Measurements from ENCODE around the gene HES3.
"Not testable (repeated sequence)": the region's sequence is repeated elsewhere in the genome, so short reads cannot be mapped to it uniquely, and the experiment has no call there.

HES3 gene

DNA sequence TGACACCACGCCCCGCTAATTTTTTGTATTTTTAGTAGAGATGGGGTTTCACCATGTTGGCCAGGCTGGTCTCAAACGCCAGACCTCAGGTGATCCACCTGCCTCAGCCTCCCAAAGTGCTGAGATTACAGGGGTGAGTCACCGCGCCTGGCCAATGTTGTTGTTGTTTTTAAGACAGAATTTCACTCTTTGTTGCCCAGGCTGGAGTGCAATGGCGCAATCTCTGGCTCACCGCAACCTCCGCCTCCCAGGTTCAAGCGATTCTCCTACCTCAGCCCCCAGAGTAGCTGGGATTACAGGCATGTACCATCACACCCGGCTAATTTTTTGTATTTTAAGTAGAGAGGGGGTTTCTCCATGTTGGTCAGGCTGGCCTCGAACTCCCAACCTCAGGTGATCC is 24.3 kb upstream of the HES3 start:
- not testable (repeated sequence) for DNase-seq (ENCODE audit: low read depth)

DNA sequence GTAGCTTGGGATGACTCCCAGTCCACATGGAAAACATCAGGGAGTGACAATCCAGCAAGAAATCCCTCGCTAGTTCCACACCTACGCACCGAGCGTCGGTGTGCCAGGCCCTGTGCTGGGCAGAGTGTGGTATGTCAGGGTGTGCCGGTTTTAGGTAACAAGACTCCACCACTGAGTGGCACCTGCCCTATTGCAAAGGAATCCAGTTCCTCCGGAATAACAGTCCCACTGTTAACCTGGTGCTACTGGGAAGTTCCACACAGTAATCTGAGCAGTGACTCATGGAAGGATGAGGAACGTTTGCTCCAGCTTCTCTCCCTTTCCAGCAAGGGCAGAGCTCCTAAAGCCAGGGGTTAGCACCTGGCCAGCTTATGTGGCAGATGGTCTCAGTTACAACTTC is 23.7 kb upstream of the HES3 start:
- DNase-seq (ENCODE audit: low read depth) = no peak

DNA sequence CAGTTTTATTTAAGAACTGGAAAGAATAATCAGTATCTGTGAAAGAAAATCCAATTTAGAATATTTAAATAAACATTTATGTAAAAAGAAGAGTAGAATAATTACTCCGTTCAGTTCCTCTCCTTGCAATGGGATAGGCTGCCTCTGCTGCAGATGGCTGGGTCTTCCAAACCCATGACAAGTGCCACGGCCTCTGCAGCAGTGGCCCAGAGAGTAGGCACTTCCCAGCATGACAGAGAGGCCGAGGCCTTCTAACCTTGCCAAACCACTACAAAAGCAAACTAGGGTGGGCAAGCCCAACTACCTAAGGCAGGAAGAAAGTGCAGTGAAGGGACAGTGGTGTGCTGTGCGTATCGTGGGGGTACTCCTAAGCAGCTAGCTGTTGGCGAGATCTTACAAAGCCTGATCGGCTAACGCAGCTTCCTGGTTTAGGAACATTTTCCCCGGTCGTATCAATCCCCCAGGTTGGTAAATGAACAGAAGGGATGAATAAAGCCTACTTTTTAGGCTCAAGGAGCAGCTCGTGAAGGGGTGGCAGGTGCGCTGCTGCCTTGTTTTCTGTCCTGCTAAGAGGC is 22.7 kb upstream of the HES3 start:
- DNase-seq (ENCODE audit: low read depth) = no peak

DNA sequence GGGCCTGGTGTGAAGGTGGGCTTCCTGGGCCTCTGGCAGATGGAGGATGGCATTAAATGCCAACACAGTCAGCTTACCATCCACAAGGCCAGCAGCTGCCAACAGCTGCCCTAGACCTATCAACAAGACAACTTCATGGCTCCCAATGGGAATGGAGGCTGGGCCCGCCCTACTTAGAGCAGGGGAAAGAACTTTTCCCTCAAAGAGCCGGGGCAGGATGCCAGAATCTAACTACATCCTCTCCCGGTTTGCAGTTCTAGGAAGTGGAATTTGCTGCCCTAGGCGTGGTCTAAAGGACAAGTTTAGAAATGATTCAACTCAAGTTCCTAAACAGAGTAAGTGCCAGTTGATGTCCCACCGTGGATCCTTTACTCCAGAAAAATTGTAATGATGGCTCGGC is 21.3 kb upstream of the HES3 start:
- no peak for DNase-seq (ENCODE audit: low read depth)

DNA sequence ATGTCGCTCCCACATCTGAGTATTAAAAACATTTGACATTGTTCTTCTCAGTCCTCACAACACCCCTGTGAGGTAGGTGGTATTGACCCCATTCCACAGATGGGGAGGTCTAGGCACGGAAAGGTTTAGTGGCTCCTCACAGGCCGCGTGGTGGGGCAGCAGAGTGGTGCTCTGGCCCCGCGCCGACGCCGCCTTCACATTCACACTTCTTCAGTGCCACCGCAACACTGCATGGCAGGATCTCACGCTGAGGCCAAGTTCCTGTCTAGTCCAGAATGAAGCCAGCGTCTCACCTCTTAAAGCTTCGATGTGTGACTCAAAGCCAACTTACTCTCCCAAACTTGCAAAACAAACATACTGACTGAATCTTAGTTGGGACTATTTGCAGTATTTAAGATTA is 20.4 kb upstream of the HES3 start:
- DNase-seq (ENCODE audit: low read depth) = no peak

DNA sequence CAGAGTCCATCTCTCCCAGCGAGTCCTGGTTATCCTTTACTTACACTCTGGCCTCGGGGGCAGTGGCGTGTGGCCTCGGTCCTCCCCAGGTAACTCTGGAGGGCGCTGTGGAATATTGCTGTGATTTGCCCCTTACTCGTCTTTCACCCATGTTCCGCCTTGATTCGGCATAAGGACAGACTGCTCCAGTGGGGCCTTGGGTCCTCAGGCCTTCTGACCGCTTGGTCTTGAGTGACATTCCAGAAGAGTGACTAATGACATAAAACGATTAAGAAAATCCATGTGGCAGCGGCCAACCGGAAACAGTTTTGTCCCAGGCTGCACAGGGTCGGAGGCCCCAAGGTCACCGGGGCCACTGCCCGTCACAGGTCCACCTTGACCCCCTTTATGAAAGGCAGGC is 19.3 kb upstream of the HES3 start:
- no peak for DNase-seq (ENCODE audit: low read depth)

DNA sequence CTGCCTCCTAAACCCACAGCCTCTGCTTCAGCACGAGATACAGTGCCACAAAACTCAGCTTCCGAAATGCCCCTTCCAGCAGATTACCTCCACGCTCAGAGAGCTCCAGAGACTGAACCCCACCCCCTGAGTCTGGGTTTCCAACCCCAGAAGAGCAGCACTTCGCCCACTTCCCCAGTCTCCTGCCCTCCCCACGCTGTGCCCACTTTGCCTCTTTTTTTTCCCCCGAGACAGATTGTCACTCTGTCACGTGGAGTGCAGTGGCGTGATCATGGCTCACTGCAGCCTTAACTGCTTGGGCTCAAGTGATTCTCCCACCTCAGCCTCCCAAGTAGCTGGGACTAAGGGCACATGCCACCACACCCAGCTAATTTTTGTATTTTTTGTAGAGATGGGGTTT is 18.3 kb upstream of the HES3 start:
- no peak for DNase-seq (ENCODE audit: low read depth)

DNA sequence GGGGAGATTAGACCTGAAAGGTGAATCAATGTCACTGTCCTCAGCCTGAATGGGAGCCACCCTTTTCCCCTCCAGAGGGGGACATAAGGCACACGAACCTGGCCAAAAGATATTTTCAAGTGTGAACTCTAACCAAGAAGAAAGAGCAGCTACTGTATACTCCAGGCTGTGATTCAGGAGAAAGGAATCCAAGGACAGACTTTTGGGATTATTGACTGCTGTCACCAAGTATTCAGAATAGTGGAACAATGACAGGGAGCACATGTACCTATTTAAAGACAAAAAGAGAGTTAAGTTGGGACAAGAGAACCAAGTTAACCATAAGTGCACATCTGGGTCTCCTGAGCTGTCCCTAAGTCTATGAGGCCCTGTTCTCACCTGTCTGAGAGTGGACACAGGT is 10.6 kb upstream of the HES3 start:
- no peak for DNase-seq (ENCODE audit: low read depth)

DNA sequence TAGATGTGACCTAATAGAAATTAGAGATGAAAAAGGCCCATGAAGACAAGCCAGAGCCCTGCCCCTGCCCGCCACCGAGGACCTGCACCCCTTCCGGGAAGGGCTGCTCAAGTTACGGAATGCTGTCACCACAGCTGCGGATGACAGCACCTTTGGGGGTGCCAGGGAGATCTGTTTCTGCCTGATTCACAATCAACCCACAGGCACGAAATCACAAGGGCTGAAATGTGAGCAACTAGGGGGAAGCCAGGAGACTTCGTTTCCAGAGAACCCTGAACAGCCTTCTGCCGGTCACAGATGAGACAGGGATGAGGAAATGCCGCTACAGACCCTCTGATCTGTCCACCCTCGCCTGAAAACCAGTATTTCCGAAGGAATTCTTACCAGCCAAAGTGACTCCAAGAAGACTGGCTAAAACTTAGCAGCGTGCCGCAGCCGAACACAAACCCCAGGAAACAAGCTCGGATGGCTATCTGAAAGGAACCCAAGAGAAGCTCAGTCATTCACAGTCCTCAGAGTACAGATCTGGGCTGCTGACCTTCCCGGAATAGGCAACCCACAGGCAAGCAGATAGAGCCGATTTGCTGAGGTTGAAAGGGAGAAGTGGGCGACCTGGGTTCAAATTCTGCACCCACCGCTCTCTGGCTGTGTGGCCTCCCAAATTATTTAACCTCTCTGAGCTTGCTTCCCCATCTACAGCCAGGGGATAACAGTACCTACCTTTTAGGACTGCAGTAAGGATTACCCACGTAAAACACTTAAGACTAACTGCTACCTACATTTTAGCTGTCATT is 9.3 kb upstream of the HES3 start:
- no peak for DNase-seq (ENCODE audit: low read depth)

DNA sequence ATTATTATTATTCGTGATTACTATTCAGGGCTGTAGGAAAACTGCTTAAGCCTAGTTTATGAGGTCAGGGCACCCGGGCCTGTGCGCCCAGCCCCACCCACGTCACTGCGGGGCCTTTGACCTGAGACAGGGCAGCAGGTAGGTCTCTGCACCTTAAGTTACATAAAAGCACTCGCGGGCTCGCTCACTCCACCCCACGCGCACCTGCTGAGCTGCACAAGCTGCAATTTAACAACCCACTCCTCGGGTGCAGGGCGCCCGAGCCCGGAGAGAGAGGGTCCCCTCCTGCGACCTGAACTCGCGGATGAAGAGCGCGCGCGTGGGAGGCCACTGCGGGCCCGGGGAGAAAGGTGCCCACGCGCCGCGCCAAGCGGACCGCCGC is 8.7 kb upstream of the HES3 start:
- DNase-seq (ENCODE audit: low read depth) = no peak

DNA sequence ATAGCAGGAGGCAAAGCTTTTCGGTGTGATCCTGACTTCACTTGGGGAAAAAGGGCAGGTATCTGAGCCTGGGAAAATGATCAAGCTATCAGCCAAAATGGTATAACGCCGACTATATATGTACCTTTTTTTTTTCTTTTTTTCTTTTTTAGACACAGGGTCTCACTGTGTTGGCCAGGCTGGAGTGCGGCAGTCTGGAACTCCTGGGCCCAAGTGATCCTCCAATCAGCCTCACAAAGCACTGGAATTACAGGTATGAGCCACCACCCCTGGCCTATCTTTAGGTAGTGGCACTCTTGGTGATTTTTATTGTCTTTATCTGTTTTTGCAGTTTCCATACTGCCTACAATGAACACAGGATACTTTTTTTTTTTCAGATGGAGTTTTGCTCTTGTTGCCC is 6.9 kb upstream of the HES3 start:
- DNase-seq (ENCODE audit: low read depth) = no peak

DNA sequence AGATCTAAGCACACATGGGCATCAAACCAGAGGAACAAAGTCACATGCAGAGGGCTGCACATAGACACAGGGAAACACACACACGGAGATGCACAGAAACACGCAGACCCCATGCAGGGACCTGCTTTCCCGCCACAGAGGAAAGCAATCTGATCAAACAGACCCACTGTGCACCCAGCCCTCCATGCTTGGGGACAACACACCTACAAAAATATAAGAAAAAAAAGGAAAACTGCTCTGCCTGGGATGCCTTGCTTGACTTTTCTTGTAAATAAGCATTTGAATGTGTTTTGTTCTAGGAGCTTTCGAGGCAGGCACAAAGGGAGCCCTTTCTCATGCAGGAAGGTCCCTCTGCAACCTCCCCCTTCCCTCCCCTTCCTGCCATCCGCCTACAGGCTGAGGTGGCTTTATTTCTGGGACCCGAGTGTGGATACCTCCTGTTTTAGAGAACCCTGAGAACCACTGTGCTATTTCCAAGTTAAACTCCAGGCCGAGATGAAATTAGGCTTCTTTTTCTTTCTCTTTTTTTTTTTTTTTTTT is 4.7 kb upstream of the HES3 start:
- no peak for DNase-seq (ENCODE audit: low read depth)

DNA sequence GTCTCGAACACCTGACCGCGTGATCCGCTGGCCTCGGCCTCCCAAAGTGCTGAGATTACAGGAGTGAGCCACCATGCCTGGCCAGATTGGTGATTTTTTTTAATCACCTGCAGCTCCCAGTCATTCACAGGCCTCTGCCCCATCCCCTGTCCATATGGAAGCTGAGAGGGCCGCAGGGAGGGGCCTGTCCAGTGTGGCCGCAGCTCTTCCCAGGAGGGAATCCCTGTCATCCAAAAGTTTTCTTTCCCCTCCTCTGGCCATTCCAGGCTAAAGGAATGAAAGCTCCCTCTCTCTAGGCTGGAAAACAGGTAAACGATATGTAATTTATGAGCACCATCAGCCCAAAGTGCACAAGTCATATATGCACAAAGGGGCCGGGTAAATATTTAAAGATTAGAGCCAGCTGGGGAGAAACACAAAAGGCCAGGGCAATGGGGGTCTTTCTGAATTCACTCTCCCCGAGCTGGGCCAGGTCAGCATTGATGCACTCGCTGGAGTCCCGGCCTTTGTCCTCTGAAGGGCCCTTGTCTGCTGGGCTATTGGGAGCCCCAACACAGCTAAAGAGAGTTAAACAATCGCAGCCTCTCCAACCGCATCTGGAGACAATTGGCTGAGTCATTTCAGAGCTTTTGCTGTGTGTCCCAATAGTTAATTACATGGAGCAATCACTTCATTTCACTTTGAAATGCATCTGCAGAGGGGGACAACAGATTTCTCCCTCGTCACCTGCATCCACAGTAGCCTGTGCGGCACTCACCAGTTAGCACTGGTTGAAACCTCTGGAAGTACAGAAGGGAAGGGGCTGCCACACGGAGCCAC is 3.8 kb upstream of the HES3 start:
- peak; percentile 48 for DNase-seq (ENCODE audit: low read depth)

DNA sequence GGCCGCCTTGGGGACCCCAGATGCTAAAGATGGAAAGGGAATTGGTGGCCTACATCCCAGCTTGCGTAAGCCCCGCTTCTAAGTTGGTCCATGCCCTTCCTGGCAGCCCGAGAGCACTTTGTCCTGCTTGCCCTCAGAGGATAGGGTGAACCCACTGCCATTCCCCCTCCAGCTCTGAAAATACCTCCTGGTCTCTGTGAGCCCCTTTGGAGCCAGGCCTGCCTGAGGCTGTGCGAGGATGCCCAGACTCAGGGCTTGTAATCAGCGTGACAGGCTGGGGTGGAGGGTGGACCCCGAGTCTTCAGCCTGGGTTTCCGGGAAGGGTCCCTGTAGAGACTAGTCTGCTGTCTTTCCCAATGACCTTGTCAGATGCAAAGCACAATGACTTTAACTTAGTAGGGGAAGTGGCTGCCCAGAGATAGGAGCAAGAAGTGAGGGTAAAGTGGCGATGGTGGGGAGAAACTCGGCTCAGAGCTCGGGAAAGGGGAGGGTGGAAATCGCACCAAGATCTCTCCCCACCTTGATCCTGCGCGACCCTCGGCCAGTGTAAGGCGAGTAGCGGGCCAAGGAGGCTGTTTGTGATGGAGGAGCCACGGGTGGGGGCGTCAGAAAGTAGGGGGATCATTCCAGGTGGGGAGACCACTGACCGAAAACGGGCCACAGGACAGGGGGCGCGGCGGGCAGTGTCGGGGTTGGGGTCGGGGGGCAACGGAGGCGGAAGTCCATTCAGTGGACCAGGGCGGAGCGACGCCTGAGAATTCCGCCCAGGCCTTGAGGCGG is 2.7 kb upstream of the HES3 start:
- DNase-seq (ENCODE audit: low read depth) = no peak

DNA sequence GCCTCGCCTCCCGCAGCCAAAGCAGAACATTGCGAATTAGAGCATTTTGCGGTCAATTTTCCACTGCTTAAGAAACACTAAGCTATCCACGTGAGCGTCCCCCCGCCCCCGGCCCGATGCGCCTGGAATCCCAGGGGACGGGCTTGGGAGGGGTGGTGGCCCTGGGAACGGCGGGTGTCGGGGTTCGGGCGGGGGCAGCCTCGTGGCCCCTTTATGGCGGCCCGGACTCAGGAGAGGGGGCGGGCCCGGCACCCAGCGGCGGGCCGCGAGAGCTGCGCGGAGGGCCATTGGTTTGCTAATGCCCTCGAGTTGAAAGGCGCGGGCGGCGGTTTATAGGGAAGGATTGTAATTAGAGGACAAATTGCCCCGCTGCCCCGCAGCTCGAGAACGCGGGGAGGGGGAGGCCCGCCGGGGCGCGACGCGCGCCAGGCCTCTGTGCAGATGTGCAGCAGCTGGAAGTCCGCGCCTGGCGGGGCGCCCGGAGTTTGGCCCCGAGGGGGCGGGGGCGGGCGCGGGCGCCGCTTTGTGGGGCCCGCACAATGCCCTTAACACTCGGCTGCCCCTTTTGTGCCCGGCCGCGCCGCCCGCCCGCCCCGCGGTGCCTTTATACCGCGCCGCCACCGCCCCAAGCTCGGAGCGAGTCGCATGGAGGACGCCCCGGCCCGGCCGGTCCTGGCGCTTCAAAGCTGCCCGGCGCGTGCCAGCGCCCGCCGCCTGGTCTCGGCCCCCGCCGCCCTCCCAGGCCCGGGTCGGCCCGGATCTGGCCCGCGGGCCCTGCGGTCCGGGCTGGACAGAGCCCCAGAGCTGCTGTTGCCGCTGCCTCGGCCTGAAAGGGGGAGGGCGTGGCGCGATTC is 1.9 kb upstream of the HES3 start:
- DNase-seq (ENCODE audit: low read depth) = no peak

DNA sequence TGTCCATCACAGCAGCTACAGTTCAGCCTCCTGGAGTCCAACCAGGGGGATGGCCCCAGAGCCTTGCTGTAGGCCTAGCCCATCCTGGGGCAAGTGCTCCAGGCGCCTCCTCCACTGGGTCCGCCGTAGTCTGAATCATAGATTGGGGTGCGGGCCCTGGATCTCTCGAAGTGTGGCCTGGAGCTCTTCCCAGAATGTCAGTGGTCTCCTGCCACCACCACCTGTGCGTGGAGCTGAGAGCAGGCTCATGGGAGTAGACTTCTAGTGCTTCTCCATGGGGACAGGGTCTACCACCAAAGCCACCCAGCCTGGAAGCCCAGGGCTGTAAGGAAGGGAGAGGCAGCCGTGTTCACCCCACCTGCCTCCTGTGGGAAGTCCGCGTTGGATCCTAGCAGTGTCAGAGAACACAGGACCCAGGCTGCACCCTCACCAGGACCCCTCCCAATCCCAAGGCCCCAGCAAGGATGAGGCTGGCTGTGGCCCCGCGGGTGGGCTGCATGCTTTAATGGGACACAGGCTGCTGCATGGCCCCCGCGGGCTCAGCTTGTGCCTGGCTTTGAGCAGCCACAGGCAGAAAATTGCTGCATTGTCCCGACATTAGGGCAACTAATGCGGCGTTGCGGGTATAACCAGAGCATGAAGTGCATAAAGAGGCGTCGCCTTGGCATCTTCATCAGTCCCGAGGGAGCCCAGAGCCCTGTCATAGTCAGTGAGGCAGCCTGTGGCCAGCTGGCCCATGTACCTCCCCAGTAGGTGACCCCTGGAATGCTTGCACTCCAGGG is 735 bp upstream of the HES3 start:
- DNase-seq (ENCODE audit: low read depth) = no peak

DNA sequence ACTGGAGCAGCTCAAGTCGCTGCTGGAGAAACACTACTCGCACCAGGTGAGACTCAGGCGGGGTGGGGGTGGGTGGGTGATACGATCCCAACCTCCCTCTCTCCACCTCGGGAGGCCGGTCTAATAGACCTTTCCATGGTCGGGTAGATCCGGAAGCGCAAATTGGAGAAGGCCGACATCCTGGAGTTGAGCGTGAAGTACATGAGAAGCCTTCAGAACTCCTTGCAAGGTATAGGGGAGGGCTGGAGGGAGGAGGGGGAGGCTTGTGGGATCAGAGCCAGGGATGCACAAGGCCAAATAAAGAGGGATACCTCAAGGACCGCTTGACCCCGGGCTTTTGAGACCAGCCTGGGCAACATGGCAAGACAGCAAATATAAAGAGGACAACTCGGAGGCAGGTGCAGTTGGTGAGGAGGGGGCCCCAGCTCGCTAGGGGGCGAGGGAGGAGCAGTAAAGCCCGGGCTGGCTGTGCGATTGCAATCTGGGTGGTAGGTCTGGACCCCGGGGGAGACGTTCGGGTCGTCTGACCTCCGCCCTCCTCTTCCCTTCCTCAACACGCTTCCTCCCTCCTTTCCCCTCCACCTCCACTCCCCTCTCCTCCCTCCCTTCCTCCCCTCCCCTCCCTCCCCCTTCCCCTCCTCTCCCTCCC is 546 bp downstream of the HES3 start:
- DNase-seq (ENCODE audit: low read depth) = no peak

DNA sequence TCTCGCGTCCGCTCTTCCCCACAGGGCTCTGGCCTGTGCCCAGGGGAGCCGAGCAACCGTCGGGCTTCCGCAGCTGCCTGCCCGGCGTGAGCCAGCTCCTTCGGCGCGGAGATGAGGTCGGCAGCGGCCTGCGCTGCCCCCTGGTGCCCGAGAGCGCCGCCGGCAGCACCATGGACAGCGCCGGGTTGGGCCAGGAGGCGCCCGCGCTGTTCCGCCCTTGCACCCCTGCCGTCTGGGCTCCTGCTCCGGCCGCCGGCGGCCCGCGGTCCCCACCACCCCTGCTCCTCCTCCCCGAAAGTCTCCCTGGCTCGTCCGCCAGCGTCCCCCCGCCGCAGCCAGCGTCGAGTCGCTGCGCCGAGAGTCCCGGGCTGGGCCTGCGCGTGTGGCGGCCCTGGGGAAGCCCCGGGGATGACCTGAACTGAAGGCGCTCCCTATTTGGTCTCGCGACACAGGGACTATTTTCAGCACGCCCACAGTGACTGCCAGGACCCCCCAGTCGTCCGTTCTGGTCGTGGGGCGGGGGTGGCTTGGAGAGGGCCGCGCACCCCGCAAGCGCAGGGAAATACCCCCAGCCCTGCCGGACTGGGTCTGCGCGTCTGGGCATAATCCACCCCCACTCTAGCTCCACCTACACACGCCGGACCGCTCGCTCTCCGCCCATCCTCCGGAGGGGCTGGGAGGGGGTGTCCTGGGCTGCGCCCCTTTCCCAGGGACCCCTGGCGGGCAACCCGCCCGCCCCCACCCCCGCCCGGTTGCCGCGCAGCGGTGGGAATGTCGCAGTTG is 1.3 kb downstream of the HES3 start:
- DNase-seq (ENCODE audit: low read depth) = peak; percentile 61

DNA sequence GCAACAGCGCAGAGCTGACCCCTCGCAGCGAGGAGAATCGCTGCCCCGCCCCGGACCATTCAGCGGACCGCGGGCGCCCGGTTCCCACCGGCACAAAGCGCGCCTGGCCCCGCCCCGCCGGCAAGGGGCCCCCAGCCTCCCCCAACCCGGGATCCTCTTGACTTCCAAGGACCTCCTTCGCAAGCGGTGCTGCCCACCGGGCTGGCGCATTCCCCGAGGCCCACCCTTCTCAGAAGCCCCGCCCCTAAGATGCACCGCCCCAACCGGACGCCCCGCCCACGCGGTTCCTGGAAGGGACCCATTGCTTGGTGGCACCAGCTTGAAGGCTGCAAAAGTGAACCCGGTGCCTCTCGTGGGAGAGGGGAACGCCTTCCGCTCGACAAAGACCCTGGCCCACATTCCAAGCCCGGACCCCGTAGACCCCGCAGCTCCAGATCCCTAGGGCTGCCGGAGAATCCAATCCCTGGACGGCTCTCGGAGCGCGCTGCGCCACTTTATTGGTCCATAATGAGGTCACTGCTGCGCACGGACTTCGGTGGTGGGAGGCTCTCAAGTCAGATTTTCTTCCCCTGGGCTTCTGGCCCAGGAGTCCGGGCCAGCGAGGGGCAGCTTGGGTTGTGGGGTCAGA is 2.0 kb downstream of the HES3 start:
- DNase-seq (ENCODE audit: low read depth) = no peak

All from fibroblast of the conjunctiva (primary cell).